ENCODE results near the gene RTEL1. TPM values are rescaled to one million over a fixed set of nuclear protein-coding genes. Genes with fewer than 3 reads are reported as not detected.
A peak's percentile ranks its signal among the peaks of the same experiment; 100 is the strongest.

Gene RTEL1
- total RNA-seq, 5 donors from 2014 or later (not counting 1 experiment from before 2014, with no cell fraction given), result 30.7 to 41.6 (median 36.8) TPM

- peaks cover 24 to 27% (median 26%) of the 10 kb centered on the region in 3 donors for H3K4me1 Mint-ChIP-seq
- WGBS (ENCODE audit: insufficient coverage), result 19% methylated on average over 28 of the region's 31 CpGs
- POLR2A ChIA-PET, result interaction anchor here (0.5 to 0.9 kb wide), 3 partner anchors 8 to 199 kb away, joined by 3 to 7 read pairs (median 3); partner anchors contain the start of genes ARFRP1 (in 1 of the 2), PTK6 (in 1 of the 2) and ZGPAT (in 1 of the 2)
These were observed 78.0 kb downstream of the RTEL1 start, which contains the start of gene LIME1 for GRCh38 chr20:63735859-63736718. LIME1 (plus strand) TSS chr20:63736664; CDS start chr20:63737550, 886 bp downstream.

GRCh38 chr20:63736893-63737694 lies 79.0 kb downstream of the RTEL1 start:
- Mint-ChIP-seq H3K27ac (peak overlapping the region; percentile 92 to 93), H3K9me3 (no peaks in the 10 kb centered on the region), H3K36me3 (peaks cover 9% of the 10 kb centered on the region), H3K4me1 (peaks cover 24 to 27% (median 26%) of the 10 kb centered on the region in 3 donors), H3K4me3 (peak overlapping the region; percentile 84 to 90 (median 89)), H3K27me3 (no peaks in the 10 kb centered on the region)
- POLR2A ChIA-PET, result no interaction called here
- H3K27me3 ChIP-seq (replicated peaks in 1 of 2; ENCODE audit: control insufficient read depth in 2 of 2, extremely low read depth in 1 of 2, insufficient read depth in 2 of 2, low read length in 1 of 2), result no peaks in the 10 kb centered on the region
- WGBS (ENCODE audit: insufficient coverage), result under 1% methylated on average over 30 of the region's 30 CpGs
- peaks cover 14 to 71% of the 10 kb centered on the region in 2 experiments for H3K4me1 ChIP-seq (ENCODE audit: control insufficient read depth in 1 of 2, extremely low read depth in 1 of 2, insufficient read depth in 2 of 2, low read length in 2 of 2)
- ATAC-seq (replicated peaks in 1 of 4), result peak; percentile 28 to 34 (median 31)
- peaks cover 17 to 50% of the 10 kb centered on the region in 2 donors for H3K36me3 ChIP-seq (ENCODE audit: control insufficient read depth in 2 of 2, extremely low read depth in 1 of 2, insufficient read depth in 1 of 2, low read length in 1 of 2)
- H3K27ac ChIP-seq (ENCODE audit: low read length), result peak overlapping the region; percentile 69
- no peaks in the 10 kb centered on the region for H3K9me3 ChIP-seq
- DNase-seq, result peak in 25 of 35 experiments; percentile 23 to 74 (median 47)
- peak overlapping the region; percentile 88 to 90 for H3K4me3 ChIP-seq (ENCODE audit: control insufficient read depth in 1 of 2, extremely low read depth in 1 of 2, low read length in 1 of 2)
- CTCF ChIA-PET, result interaction anchor here in 1 of 2 donors (0.9 to 2.1 kb wide), 4 partner anchors 29 to 346 kb away, joined by 3 to 20 read pairs (median 3); partner anchors contain the start of genes ARFRP1 and ZGPAT

More at GRCh38 chr20:63735859-63736718, 78.0 kb downstream of the RTEL1 start, which contains the start of gene LIME1:
- Histone ChIP-seq H3K4me1 (ENCODE audit: control insufficient read depth in 1 of 2, extremely low read depth in 1 of 2, insufficient read depth in 2 of 2, low read length in 2 of 2) (peaks cover 18 to 70% of the 10 kb centered on the region in 2 experiments), H3K27me3 (replicated peaks in 1 of 2; ENCODE audit: control insufficient read depth in 2 of 2, extremely low read depth in 1 of 2, insufficient read depth in 2 of 2, low read length in 1 of 2) (no peaks in the 10 kb centered on the region), H3K9me3 (no peaks in the 10 kb centered on the region), H3K4me3 (ENCODE audit: control insufficient read depth in 1 of 2, extremely low read depth in 1 of 2, low read length in 1 of 2) (peak within 1 kb of the TSS; percentile 88 to 90), H3K36me3 (ENCODE audit: control insufficient read depth in 2 of 2, extremely low read depth in 1 of 2, insufficient read depth in 1 of 2, low read length in 1 of 2) (peaks cover 13 to 40% of the 10 kb centered on the region in 2 donors), H3K27ac (ENCODE audit: low read length) (peak within 1 kb of the TSS; percentile 69)
- DNase-seq, result peak; percentile 69 to 92 (median 84)
- ATAC-seq (replicated peaks in 1 of 4), result peak; percentile 60 to 75 (median 64)
- peak within 1 kb of the TSS; percentile 92 to 93 for H3K27ac Mint-ChIP-seq
- CTCF ChIA-PET, result interaction anchor here in 1 of 2 donors (0.9 to 2.1 kb wide), 4 partner anchors 28 to 347 kb away, joined by 3 to 20 read pairs (median 3); partner anchors contain the start of genes ARFRP1 and ZGPAT
- H3K4me3 Mint-ChIP-seq, result peak within 1 kb of the TSS; percentile 84 to 90 (median 89)
- peaks cover 9% of the 10 kb centered on the region for H3K36me3 Mint-ChIP-seq
- no peaks in the 10 kb centered on the region for H3K27me3 Mint-ChIP-seq
- H3K9me3 Mint-ChIP-seq, result no peaks in the 10 kb centered on the region

- Histone ChIP-seq H3K27ac (ENCODE audit: low read length) (no peak overlapping the region), H3K36me3 (ENCODE audit: control insufficient read depth in 2 of 2, extremely low read depth in 1 of 2, insufficient read depth in 1 of 2, low read length in 1 of 2) (peaks cover 17 to 55% of the 10 kb centered on the region in 2 donors), H3K9me3 (no peaks in the 10 kb centered on the region), H3K27me3 (replicated peaks in 1 of 2; ENCODE audit: control insufficient read depth in 2 of 2, extremely low read depth in 1 of 2, insufficient read depth in 2 of 2, low read length in 1 of 2) (no peaks in the 10 kb centered on the region), H3K4me1 (ENCODE audit: control insufficient read depth in 1 of 2, extremely low read depth in 1 of 2, insufficient read depth in 2 of 2, low read length in 2 of 2) (peaks cover 14 to 71% of the 10 kb centered on the region in 2 experiments), H3K4me3 (ENCODE audit: control insufficient read depth in 1 of 2, extremely low read depth in 1 of 2, low read length in 1 of 2) (peak overlapping the region; percentile 88 to 90)
- Mint-ChIP-seq H3K27me3 (no peaks in the 10 kb centered on the region), H3K36me3 (peaks cover 9% of the 10 kb centered on the region), H3K9me3 (no peaks in the 10 kb centered on the region), H3K4me3 (peak overlapping the region; percentile 84 to 90 (median 89)), H3K27ac (peak overlapping the region in 1 of 2 donors; percentile 92), H3K4me1 (peaks cover 24 to 27% (median 26%) of the 10 kb centered on the region in 3 donors)
- ATAC-seq (replicated peaks in 1 of 4) (peak; percentile 0), DNase-seq (peak in 2 of 35 experiments; percentile 17 to 37)
- POLR2A ChIA-PET, result no interaction called here
- 0% methylated on average over 22 of the region's 26 CpGs for WGBS (ENCODE audit: insufficient coverage)
- CTCF ChIA-PET, result interaction anchor here in 1 of 2 donors (2.1 kb wide), 1 partner anchor 30 kb away, joined by 20 read pairs; the partner anchor contains the start of genes ARFRP1 and ZGPAT
These were observed 79.5 kb downstream of the RTEL1 start for GRCh38 chr20:63737695-63737944.

- Histone ChIP-seq H3K9me3 (no peaks in the 10 kb centered on the region), H3K36me3 (ENCODE audit: control insufficient read depth in 2 of 2, extremely low read depth in 1 of 2, insufficient read depth in 1 of 2, low read length in 1 of 2) (peaks cover 17 to 58% of the 10 kb centered on the region in 2 donors), H3K27ac (ENCODE audit: low read length) (peak overlapping the region; percentile 24), H3K27me3 (replicated peaks in 1 of 2; ENCODE audit: control insufficient read depth in 2 of 2, extremely low read depth in 1 of 2, insufficient read depth in 2 of 2, low read length in 1 of 2) (no peaks in the 10 kb centered on the region), H3K4me3 (ENCODE audit: control insufficient read depth in 1 of 2, extremely low read depth in 1 of 2, low read length in 1 of 2) (peak overlapping the region; percentile 64 to 88), H3K4me1 (ENCODE audit: control insufficient read depth in 1 of 2, extremely low read depth in 1 of 2, insufficient read depth in 2 of 2, low read length in 2 of 2) (peaks cover 14 to 70% of the 10 kb centered on the region in 2 experiments)
- no peaks in the 10 kb centered on the region for H3K9me3 Mint-ChIP-seq
- peak overlapping the region; percentile 36 to 90 (median 65) for H3K4me3 Mint-ChIP-seq
- peak overlapping the region in 1 of 2 donors; percentile 34 for H3K27ac Mint-ChIP-seq
- peaks cover 24 to 27% (median 26%) of the 10 kb centered on the region in 3 donors for H3K4me1 Mint-ChIP-seq
- peaks cover 9% of the 10 kb centered on the region for H3K36me3 Mint-ChIP-seq
- no peaks in the 10 kb centered on the region for H3K27me3 Mint-ChIP-seq
- CTCF ChIA-PET, result no interaction called here
- POLR2A ChIA-PET, result no interaction called here
- ATAC-seq (replicated peaks in 1 of 4), result peak; percentile 8 to 20 (median 12)
- 16% methylated on average over 43 of the region's 43 CpGs for WGBS (ENCODE audit: insufficient coverage)
- peak in 11 of 35 experiments; percentile 22 to 60 (median 41) for DNase-seq
These were observed 80.0 kb downstream of the RTEL1 start for GRCh38 chr20:63737945-63738686.

- H3K27me3 Mint-ChIP-seq, result no peaks in the 10 kb centered on the region
- no peaks in the 10 kb centered on the region for H3K9me3 Mint-ChIP-seq
- H3K36me3 Mint-ChIP-seq, result peaks cover 5% of the 10 kb centered on the region
- ATAC-seq (replicated peaks in 1 of 4), result no peak
- ChIA-PET CTCF (no interaction called here), POLR2A (no interaction called here)
- H3K9me3 ChIP-seq, result no peaks in the 10 kb centered on the region
- H3K27me3 ChIP-seq (replicated peaks in 1 of 2; ENCODE audit: control insufficient read depth in 2 of 2, extremely low read depth in 1 of 2, insufficient read depth in 2 of 2, low read length in 1 of 2), result no peaks in the 10 kb centered on the region
- DNase-seq, result peak in 15 of 35 experiments; percentile 16 to 65 (median 34)
- H3K27ac ChIP-seq (ENCODE audit: low read length), result peak overlapping the region; percentile 24
- peak overlapping the region; percentile 64 to 88 for H3K4me3 ChIP-seq (ENCODE audit: control insufficient read depth in 1 of 2, extremely low read depth in 1 of 2, low read length in 1 of 2)
- peak overlapping the region; percentile 44 to 90 (median 65) for H3K4me3 Mint-ChIP-seq
- WGBS (ENCODE audit: insufficient coverage), result 34% methylated on average over 19 of the region's 26 CpGs
- H3K4me1 Mint-ChIP-seq, result peaks cover 21 to 22% (median 21%) of the 10 kb centered on the region in 3 donors
- H3K36me3 ChIP-seq (ENCODE audit: control insufficient read depth in 2 of 2, extremely low read depth in 1 of 2, insufficient read depth in 1 of 2, low read length in 1 of 2), result peaks cover 17 to 58% of the 10 kb centered on the region in 2 donors
- peaks cover 14 to 65% of the 10 kb centered on the region in 2 experiments for H3K4me1 ChIP-seq (ENCODE audit: control insufficient read depth in 1 of 2, extremely low read depth in 1 of 2, insufficient read depth in 2 of 2, low read length in 2 of 2)
- H3K27ac Mint-ChIP-seq, result peak overlapping the region in 1 of 2 donors; percentile 34
These were observed 80.6 kb downstream of the RTEL1 start for GRCh38 chr20:63738687-63739129.

Data from T-cell (primary cell).